Measurements from ENCODE around the gene OTOA. TPM values are rescaled to one million over a fixed set of nuclear protein-coding genes. Genes with fewer than 3 reads are reported as not detected.

OTOA gene
- total and polyA plus RNA-seq, 2 of the 8 experiments (the other 6 are each of a cell fraction or from before 2014, with no cell fraction given), result 0.06 to 0.32 TPM

GRCh38 chr16:21628772-21629171 lies 35.0 kb upstream of the OTOA start:
- CTCF ChIA-PET (ENCODE audit: partially characterized antibody), result interaction anchor here (1.1 to 2.1 kb wide), 2 partner anchors 11 to 24 kb away, joined by 3 to 8 read pairs; partner anchors contain the start of gene IGSF6
- DNase-seq (ENCODE audit: low read depth in 1 of 2, low spot score in 2 of 2), result no peak
- no peaks in the 10 kb centered on the region for H3K27me3 ChIP-seq (replicated peaks in 1 of 4; ENCODE audit: control insufficient read depth in 3 of 4, extremely low read depth in 1 of 4, insufficient read depth in 3 of 4, low read length in 3 of 4)

More at GRCh38 chr16:21628772-21629171, 35.0 kb upstream of the OTOA start:
- no peak overlapping the region for H3K9ac ChIP-seq (replicated peaks in 1 of 4; ENCODE audit: extremely low read depth in 1 of 4, low read depth in 3 of 4, low read length in 3 of 4)
- H3K79me1 ChIP-seq (ENCODE audit: low read depth, low read length), result no peaks in the 10 kb centered on the region
- H4K20me1 ChIP-seq (replicated peaks in 1 of 2; ENCODE audit: control insufficient read depth in 1 of 2, insufficient read depth in 2 of 2, low read length in 2 of 2), result no peaks in the 10 kb centered on the region
- H3K4me3 ChIP-seq (ENCODE audit: extremely low read depth in 1 of 4, insufficient read depth in 2 of 4, low read depth in 3 of 4, low read length in 4 of 4), result no peak overlapping the region
- no peak overlapping the region for H2BK120ac ChIP-seq (replicated peaks; ENCODE audit: low read depth, low read length)
- H3K9me3 ChIP-seq (ENCODE audit: insufficient read depth in 2 of 2, low read depth in 1 of 2, low read length in 1 of 2), result peaks cover 0 to 6% of the 10 kb centered on the region in 2 experiments; a peak in 1 of 4 replicates
- no peak overlapping the region for H3K4ac ChIP-seq (replicated peaks; ENCODE audit: insufficient read length, low read depth, low read length)
- H2BK12ac ChIP-seq (ENCODE audit: low read depth, low read length), result no peak overlapping the region
- no peak overlapping the region for H4K91ac ChIP-seq (replicated peaks; ENCODE audit: insufficient read length, low read length)
- H3K56ac ChIP-seq (replicated peaks; ENCODE audit: insufficient read length, low read depth, low read length), result no peak overlapping the region
- POLR2A ChIA-PET (ENCODE audit: partially characterized antibody), result interaction anchor here (0.9 kb wide), 1 partner anchor 46 kb away, joined by 3 read pairs; no protein-coding TSS in a partner anchor
- no peak overlapping the region for H3K14ac ChIP-seq (ENCODE audit: insufficient read length)
- H2BK5ac ChIP-seq (ENCODE audit: low read depth, low read length), result no peak overlapping the region
- H3K79me2 ChIP-seq (ENCODE audit: control insufficient read depth in 1 of 2, insufficient read depth in 2 of 2, low read length in 2 of 2), result no peaks in the 10 kb centered on the region
- 93% methylated on average over 4 of the region's 5 CpGs; no CpG with 5 or more reads in 1 of the 2 experiments for WGBS, 2 experiments (ENCODE audit: extremely low coverage in 1 of 2, insufficient coverage in 1 of 2, insufficient read length in 1 of 2, insufficient replicate concordance in 2 of 2, low coverage in 1 of 2, low lambda C conversion rate in 2 of 2, missing lambda C conversion rate in 1 of 2)
- no peaks in the 10 kb centered on the region for H3K23me2 ChIP-seq (ENCODE audit: low read depth, low read length)
- no peak for TF ChIP-seq PHF8 (conservative IDR thresholded peaks at IDR 0.05; ENCODE audit: low read depth, low read length)
- no peak for TF ChIP-seq RFX5 (IDR thresholded peaks at IDR 0.05; ENCODE audit: borderline replicate concordance, low read depth, low read length)
- H3K4me2 ChIP-seq (ENCODE audit: insufficient read depth in 1 of 2, low read depth in 2 of 2, low read length in 2 of 2), result no peak overlapping the region
- no peak for FAIRE-seq
- H4K5ac ChIP-seq (ENCODE audit: insufficient read length, low read depth, low read length), result no peak overlapping the region
- no peak overlapping the region for H4K8ac ChIP-seq (ENCODE audit: extremely low read depth, insufficient read depth, low read length)
- no peaks in the 10 kb centered on the region for H3K4me1 ChIP-seq (replicated peaks in 1 of 4; ENCODE audit: control insufficient read depth in 3 of 4, insufficient read depth in 4 of 4, low read length in 3 of 4)
- H3K23ac ChIP-seq (ENCODE audit: insufficient read length), result no peak overlapping the region
- no peak overlapping the region for H3K27ac ChIP-seq (ENCODE audit: low read depth, low read length)
- H2BK15ac ChIP-seq (ENCODE audit: low read length), result no peak overlapping the region
- no peak overlapping the region for H2AK5ac ChIP-seq (ENCODE audit: low read depth, low read length)
- H3K18ac ChIP-seq (ENCODE audit: extremely low read depth, low read length), result no peak overlapping the region
- peaks cover 0 to 42% (median 21%) of the 10 kb centered on the region in 4 experiments; a peak in 5 of 8 replicates for H3K36me3 ChIP-seq (ENCODE audit: control insufficient read depth in 2 of 4, insufficient read depth in 4 of 4, low read length in 3 of 4)
- H2AFZ ChIP-seq (ENCODE audit: low read length), result no peak overlapping the region
- H2BK20ac ChIP-seq (ENCODE audit: low read length), result no peak overlapping the region

All from H1 (cell line).